Neural progenitor cell (in vitro differentiated cells): Measurements from ENCODE around the gene GPR141. TPM values are rescaled to one million over a fixed set of nuclear protein-coding genes. Genes with fewer than 3 reads are reported as not detected.
"Not testable (repeated sequence)": the region's sequence is repeated elsewhere in the genome, so short reads cannot be mapped to it uniquely, and the experiment has no call there.

Source experiments
- DNase-seq: peaks from one replicate; pipeline ENCODE4 v3.0.0-alpha.2; 2016; ENCODE audit warnings: low spot score
- H2AFZ ChIP-seq: fragments of 200-600 bp; sonication (generic); replicated peaks from 2 replicates; pipeline ENCODE4 v1.6.1; 2016; ENCODE audit warnings: antibody characterized with exemption
- H3F3A ChIP-seq: fragments of 200-600 bp; sonication (generic); 2 replicates; pipeline ENCODE4 v1.6.1; 2016; ENCODE audit warnings: antibody characterized with exemption, low read depth
- H3K27ac ChIP-seq: fragments of 200-600 bp; sonication (generic); 2 replicates; pipeline ENCODE4 v1.5.1; 2016; ENCODE audit warnings: mild to moderate bottlenecking
- H3K27me3 ChIP-seq: fragments of 200-600 bp; sonication (generic); 2 replicates; pipeline ENCODE4 v1.6.1; 2016; ENCODE audit warnings: mild to moderate bottlenecking, moderate library complexity
- H3K36me3 ChIP-seq: fragments of 200-600 bp; sonication (generic); 2 replicates; pipeline ENCODE4 v1.5.1; 2016
- H3K4me1 ChIP-seq: fragments of 200-600 bp; sonication (generic); 2 replicates; pipeline ENCODE4 v1.6.1; 2016; ENCODE audit warnings: mixed run types
- H3K4me2 ChIP-seq: fragments of 200-600 bp; sonication (generic); 2 replicates; pipeline ENCODE4 v1.6.1; 2016
- H3K4me3 ChIP-seq: fragments of 200-600 bp; sonication (generic); 2 replicates; pipeline ENCODE4 v1.5.1; 2016
- H3K79me2 ChIP-seq: fragments of 200-600 bp; sonication (generic); 2 replicates; pipeline ENCODE4 v1.6.1; 2016; ENCODE audit warnings: low read depth
- H3K9ac ChIP-seq: fragments of 200-600 bp; sonication (generic); 2 replicates; pipeline ENCODE4 v1.6.1; 2016
- H3K9me3 ChIP-seq: fragments of 200-600 bp; sonication (generic); 2 replicates; pipeline ENCODE4 v1.5.1; 2016; ENCODE audit warnings: low read depth
- H4K20me1 ChIP-seq: fragments of 200-600 bp; sonication (generic); 2 replicates; pipeline ENCODE4 v1.6.1; 2016; ENCODE audit warnings: low read depth
- H3K27ac Mint-ChIP-seq: 3 replicates; pipeline ENCODE4 v1.8.0; 2021; ENCODE audit warnings: mixed read lengths
- H3K27me3 Mint-ChIP-seq: 2 replicates; pipeline ENCODE4 v1.8.0; 2022; ENCODE audit warnings: low read depth, mild to moderate bottlenecking, inconsistent platforms, moderate library complexity, mixed read lengths; ENCODE audit not compliant: insufficient read depth
- H3K36me3 Mint-ChIP-seq: 3 replicates; pipeline ENCODE4 v1.8.0; 2021; ENCODE audit warnings: mixed read lengths
- H3K4me1 Mint-ChIP-seq: 3 replicates; pipeline ENCODE4 v1.8.0; 2021; ENCODE audit warnings: mixed read lengths
- H3K4me3 Mint-ChIP-seq: 3 replicates; pipeline ENCODE4 v1.8.0; 2021; ENCODE audit warnings: mild to moderate bottlenecking, moderate library complexity, mixed read lengths
- H3K9me3 Mint-ChIP-seq: 3 replicates; pipeline ENCODE4 v1.8.0; 2020; ENCODE audit warnings: mixed read lengths
- CTCF ChIP-seq: fragments of 200-600 bp; sonication (generic); IDR thresholded peaks from 2 replicates; pipeline ENCODE4 v1.5.1; 2017; ENCODE audit warnings: antibody characterized with exemption, mild to moderate bottlenecking
- EZH2 ChIP-seq: fragments of 200-600 bp; sonication (generic); IDR thresholded peaks from 2 replicates; pipeline ENCODE4 v1.6.1; 2017; ENCODE audit warnings: antibody characterized with exemption, mild to moderate bottlenecking, moderate library complexity
- EZH2phosphoT487 ChIP-seq: fragments of 200-600 bp; sonication (generic); IDR thresholded peaks from 2 replicates; pipeline ENCODE4 v1.6.1; 2017; ENCODE audit warnings: antibody characterized with exemption
- total RNA-seq: library from RNA; depleted of rRNA; stranded (reverse); fragments of >200 nt; gene quantifications from 2 replicates; pipeline ENCODE4 v1.2.3, GENCODE V29; 2015; ENCODE audit warnings: low replicate concordance

The GPR141 gene
- total RNA-seq, 1 donor from 2014 or later: 2.6 TPM

DNA sequence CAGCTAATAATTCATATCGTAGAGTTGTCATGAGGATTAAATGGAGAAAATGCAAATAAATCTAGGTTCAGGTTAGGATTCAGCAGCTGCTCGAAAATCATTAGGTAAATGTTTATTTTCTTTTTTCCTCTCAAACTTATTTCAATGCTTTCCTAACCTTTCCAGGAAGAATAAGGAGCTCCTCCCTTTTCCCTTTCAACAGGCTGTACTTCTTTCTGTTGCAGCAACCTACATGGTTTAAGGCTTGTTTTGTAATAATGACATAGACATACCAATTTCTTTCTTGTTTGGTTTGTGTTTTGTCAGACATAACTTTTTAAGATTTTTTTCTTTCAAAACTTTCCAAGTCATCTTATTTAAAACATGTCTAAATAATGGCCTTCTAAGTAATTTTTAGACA, 18.2 kb downstream of the GPR141 start:
- Histone ChIP-seq H3K27ac (no peak overlapping the region), H3K9ac (no peak overlapping the region), H3K4me2 (no peak overlapping the region), H3K4me1 (no peaks in the 10 kb centered on the region), H3K9me3 (no peaks in the 10 kb centered on the region), H2AFZ (no peak overlapping the region), H4K20me1 (no peaks in the 10 kb centered on the region), H3F3A (peaks cover 5% of the 10 kb centered on the region), H3K27me3 (no peaks in the 10 kb centered on the region), H3K36me3 (no peaks in the 10 kb centered on the region), H3K4me3 (no peak overlapping the region), H3K79me2 (no peaks in the 10 kb centered on the region)
- Mint-ChIP-seq H3K4me1 (no peaks in the 10 kb centered on the region), H3K9me3 (no peaks in the 10 kb centered on the region), H3K27ac (no peak overlapping the region), H3K36me3 (no peaks in the 10 kb centered on the region), H3K27me3 (no peaks in the 10 kb centered on the region), H3K4me3 (no peak overlapping the region)
- no peak for TF ChIP-seq EZH2
- no peak for TF ChIP-seq CTCF
- no peak for TF ChIP-seq EZH2phosphoT487
- no peak for DNase-seq

GRCh38 chr7:37703361-37703760, 19.8 kb downstream of the GPR141 start:
- TF ChIP-seq CTCF (no peak), EZH2 (no peak), EZH2phosphoT487 (no peak)
- no peaks in the 10 kb centered on the region for H4K20me1 ChIP-seq
- Mint-ChIP-seq H3K9me3 (no peaks in the 10 kb centered on the region), H3K4me1 (no peaks in the 10 kb centered on the region), H3K4me3 (no peak overlapping the region), H3K27me3 (no peaks in the 10 kb centered on the region), H3K27ac (no peak overlapping the region), H3K36me3 (no peaks in the 10 kb centered on the region)
- peaks cover 5% of the 10 kb centered on the region for H3F3A ChIP-seq
- no peaks in the 10 kb centered on the region for H3K9me3 ChIP-seq
- H3K4me3 ChIP-seq: no peak overlapping the region
- no peaks in the 10 kb centered on the region for H3K4me1 ChIP-seq
- H2AFZ ChIP-seq: no peak overlapping the region
- no peaks in the 10 kb centered on the region for H3K79me2 ChIP-seq
- DNase-seq: no peak
- H3K4me2 ChIP-seq: no peak overlapping the region
- H3K27me3 ChIP-seq: no peaks in the 10 kb centered on the region
- H3K27ac ChIP-seq: no peak overlapping the region
- H3K36me3 ChIP-seq: no peaks in the 10 kb centered on the region
- H3K9ac ChIP-seq: no peak overlapping the region

DNA sequence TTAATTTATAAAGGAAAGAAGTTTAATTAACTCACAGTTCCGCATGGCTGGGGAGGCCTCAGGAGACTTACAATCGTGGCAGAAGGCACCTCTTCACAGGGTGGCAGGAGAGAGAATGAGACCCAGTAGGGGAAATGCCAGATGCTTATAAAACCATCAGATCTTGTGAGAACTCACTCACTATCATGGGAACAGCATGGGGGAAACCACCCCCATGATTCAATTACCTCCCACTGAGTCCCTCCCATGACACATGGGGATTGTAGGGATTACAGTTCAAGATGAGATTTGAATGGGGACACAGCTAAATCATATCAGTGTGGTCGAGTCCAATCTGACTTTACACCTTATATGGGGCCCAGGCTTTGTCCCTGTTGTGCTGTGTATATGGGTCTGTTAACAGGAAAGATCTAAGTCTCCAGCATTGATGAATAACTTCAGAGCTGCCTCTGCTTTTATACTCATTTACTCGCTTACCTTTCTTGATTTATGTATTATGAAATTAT, 20.8 kb downstream of the GPR141 start:
- not testable (repeated sequence) for H3K4me3 ChIP-seq, H3K36me3 ChIP-seq, H3K27ac ChIP-seq, H3K4me1 Mint-ChIP-seq, H3F3A ChIP-seq, H3K4me2 ChIP-seq, H3K27me3 Mint-ChIP-seq, H2AFZ ChIP-seq, DNase-seq, H3K9ac ChIP-seq, H3K9me3 Mint-ChIP-seq, H3K4me3 Mint-ChIP-seq, H3K27me3 ChIP-seq, H3K9me3 ChIP-seq, H3K79me2 ChIP-seq, H4K20me1 ChIP-seq, H3K36me3 Mint-ChIP-seq, H3K4me1 ChIP-seq, H3K27ac Mint-ChIP-seq

DNA sequence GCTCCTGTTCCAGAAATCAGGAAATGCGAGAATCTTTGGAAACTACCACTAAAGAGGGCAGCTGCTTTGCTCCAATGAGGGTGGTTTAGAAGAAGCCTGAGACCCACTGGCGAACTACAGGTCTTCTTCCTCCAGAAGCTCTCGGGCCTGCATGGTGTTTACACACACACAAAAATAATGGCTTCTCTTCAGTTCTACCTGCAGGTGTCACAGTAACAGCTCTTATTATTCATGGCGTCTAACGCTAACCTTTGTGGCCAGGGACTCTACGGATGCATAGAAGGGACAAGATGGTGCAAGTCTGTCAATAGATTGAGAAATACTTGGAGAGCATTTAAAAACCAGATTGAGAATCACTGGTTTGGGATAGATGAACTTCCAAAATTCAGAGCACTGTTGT, 22.4 kb downstream of the GPR141 start:
- no peaks in the 10 kb centered on the region for H3K36me3 Mint-ChIP-seq
- DNase-seq: no peak
- Histone ChIP-seq H3K79me2 (no peaks in the 10 kb centered on the region), H3K27me3 (no peaks in the 10 kb centered on the region), H3K4me1 (peaks cover 6% of the 10 kb centered on the region), H3K9ac (no peak overlapping the region), H3K4me2 (no peak overlapping the region), H2AFZ (no peak overlapping the region), H3K27ac (no peak overlapping the region), H3F3A (peaks cover 5% of the 10 kb centered on the region), H3K4me3 (no peak overlapping the region), H3K9me3 (no peaks in the 10 kb centered on the region), H4K20me1 (no peaks in the 10 kb centered on the region), H3K36me3 (no peaks in the 10 kb centered on the region)
- no peak overlapping the region for H3K27ac Mint-ChIP-seq
- H3K4me3 Mint-ChIP-seq: no peak overlapping the region
- no peaks in the 10 kb centered on the region for H3K27me3 Mint-ChIP-seq
- no peak for TF ChIP-seq EZH2
- no peak for TF ChIP-seq EZH2phosphoT487
- no peak for TF ChIP-seq CTCF
- H3K9me3 Mint-ChIP-seq: no peaks in the 10 kb centered on the region
- no peaks in the 10 kb centered on the region for H3K4me1 Mint-ChIP-seq
